IgD-negative memory B cell (primary cell): Measurements from ENCODE around the gene CCDC89. TPM values are rescaled to one million over a fixed set of nuclear protein-coding genes. Genes with fewer than 3 reads are reported as not detected.

Source experiments
- H3K27ac Mint-ChIP-seq, 3 donors: one replicate each; pipeline ENCODE4 v1.8.0; 2020 to 2022; ENCODE audit warnings: mild to moderate bottlenecking in 3 of 3, mixed read lengths in 3 of 3, moderate library complexity in 1 of 3
- H3K27me3 Mint-ChIP-seq: one replicate; pipeline ENCODE4 v1.8.0; 2021; ENCODE audit warnings: mixed read lengths
- H3K36me3 Mint-ChIP-seq: one replicate; pipeline ENCODE4 v1.8.0; 2020; ENCODE audit warnings: mild to moderate bottlenecking, mixed read lengths
- H3K4me1 Mint-ChIP-seq, 3 donors: one replicate each; pipeline ENCODE4 v1.8.0; 2020 to 2022; ENCODE audit warnings: mixed read lengths in 3 of 3, mild to moderate bottlenecking in 1 of 3
- H3K4me3 Mint-ChIP-seq, 4 donors: one replicate each; pipeline ENCODE4 v1.8.0; 2020 to 2022; ENCODE audit warnings: mild to moderate bottlenecking in 4 of 4, mixed read lengths in 4 of 4, moderate library complexity in 3 of 4
- H3K9me3 Mint-ChIP-seq, 3 donors: one replicate each; pipeline ENCODE4 v1.8.0; 2020 to 2021; ENCODE audit warnings: mixed read lengths in 3 of 3, mild to moderate bottlenecking in 1 of 3
- polyA plus RNA-seq: library from polyadenylated mRNA; unstranded; fragments of 300-500 nt; fragmentation: Illumina TruSeq; gene quantifications from one replicate; pipeline ENCODE4 v1.2.3, GENCODE V29; 2021

CCDC89 gene
- polyA plus RNA-seq, result not detected

DNA sequence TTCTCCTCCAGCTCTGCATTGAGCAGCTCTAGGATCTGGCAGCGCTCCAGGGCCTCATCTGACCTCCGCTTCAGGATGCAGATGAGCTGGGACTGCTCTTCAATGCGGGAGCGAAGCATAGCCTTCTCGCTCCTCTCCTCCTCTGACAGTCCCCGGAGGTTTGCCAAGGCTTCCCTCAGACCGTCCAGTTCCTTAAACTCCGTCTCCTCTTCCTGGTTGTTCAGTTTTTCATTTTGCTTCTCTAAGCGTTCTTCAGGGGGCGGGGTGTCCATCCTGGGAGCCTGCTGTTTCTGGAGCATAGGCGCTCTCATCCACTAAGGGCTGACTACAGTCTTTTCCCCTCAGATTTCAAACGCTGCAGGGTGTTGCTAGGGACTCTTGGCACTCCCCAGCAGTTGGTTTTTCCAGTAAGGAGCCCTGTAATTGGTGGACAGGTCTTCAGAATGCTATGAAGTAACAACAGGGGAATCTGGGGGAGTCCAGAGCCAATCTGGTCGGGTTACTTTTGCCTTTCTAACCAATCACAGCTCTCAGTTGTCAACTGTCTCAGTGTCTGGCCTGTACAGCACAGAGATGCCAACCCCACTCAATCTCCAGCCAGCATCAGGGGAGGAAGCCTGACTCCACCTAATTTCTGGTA lies at the start of gene CCDC89:
Gene CCDC89, minus strand, starts transcription at position 376 of the 640 bp plus-strand sequence. Its CDS starts 65 bp downstream, at position 311.
- peak within 1 kb of the TSS in 1 of 3 donors; percentile 52 for H3K27ac Mint-ChIP-seq
- peak within 1 kb of the TSS in 1 of 4 donors; percentile 54 for H3K4me3 Mint-ChIP-seq
- no peaks in the 10 kb centered on the region for H3K36me3 Mint-ChIP-seq
- no peaks in the 10 kb centered on the region for H3K9me3 Mint-ChIP-seq
- peaks cover 4 to 7% (median 7%) of the 10 kb centered on the region in 3 donors for H3K4me1 Mint-ChIP-seq
- H3K27me3 Mint-ChIP-seq, result peaks cover 12% of the 10 kb centered on the region

DNA sequence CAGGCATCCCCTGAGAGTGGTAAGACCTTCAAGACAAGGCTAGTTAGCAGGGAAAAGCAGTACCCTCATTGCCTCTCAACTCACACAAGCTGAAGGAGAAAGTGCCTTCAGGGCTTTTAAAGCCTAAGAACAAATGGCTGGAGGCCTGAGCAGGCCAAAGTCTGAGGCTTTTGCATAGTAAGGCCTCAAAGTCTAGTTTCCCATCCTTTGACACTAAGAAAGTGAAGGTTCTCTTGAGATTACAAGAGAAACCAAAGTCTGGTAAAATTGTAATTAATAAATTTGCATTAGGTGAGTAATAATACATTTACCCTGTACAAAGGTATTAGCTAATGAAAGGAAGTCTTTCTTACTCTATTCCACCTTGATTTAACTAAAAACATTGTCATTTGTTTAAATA lies 47.0 kb upstream of the CCDC89 start:
- H3K4me1 Mint-ChIP-seq, result no peaks in the 10 kb centered on the region
- no peaks in the 10 kb centered on the region for H3K9me3 Mint-ChIP-seq
- no peaks in the 10 kb centered on the region for H3K27me3 Mint-ChIP-seq
- no peak overlapping the region for H3K27ac Mint-ChIP-seq
- peaks cover 1% of the 10 kb centered on the region for H3K36me3 Mint-ChIP-seq
- H3K4me3 Mint-ChIP-seq, result no peak overlapping the region

DNA sequence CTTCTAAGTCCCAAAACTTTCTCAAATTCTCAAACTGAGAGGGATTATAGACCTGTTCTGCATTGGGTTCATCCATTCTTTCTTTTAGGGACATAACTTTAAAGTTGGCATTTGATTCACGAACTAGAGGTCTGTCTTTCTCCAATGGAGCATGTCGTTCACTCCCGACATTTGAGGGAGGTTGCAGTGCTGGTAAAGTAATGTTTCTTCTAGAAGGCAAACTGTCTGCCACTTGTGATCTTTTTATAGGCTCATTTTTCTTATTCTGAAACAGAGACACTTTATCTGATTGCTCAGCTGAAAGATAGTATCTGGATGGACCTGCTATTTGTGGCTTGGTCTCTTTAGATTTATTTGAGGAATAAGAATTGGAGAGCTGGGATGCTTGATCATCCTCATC lies 40.4 kb upstream of the CCDC89 start:
- H3K4me3 Mint-ChIP-seq, result no peak overlapping the region
- H3K27ac Mint-ChIP-seq, result no peak overlapping the region
- peaks cover 5% of the 10 kb centered on the region for H3K36me3 Mint-ChIP-seq
- H3K9me3 Mint-ChIP-seq, result no peaks in the 10 kb centered on the region
- no peaks in the 10 kb centered on the region for H3K4me1 Mint-ChIP-seq
- peaks cover 7% of the 10 kb centered on the region for H3K27me3 Mint-ChIP-seq

DNA sequence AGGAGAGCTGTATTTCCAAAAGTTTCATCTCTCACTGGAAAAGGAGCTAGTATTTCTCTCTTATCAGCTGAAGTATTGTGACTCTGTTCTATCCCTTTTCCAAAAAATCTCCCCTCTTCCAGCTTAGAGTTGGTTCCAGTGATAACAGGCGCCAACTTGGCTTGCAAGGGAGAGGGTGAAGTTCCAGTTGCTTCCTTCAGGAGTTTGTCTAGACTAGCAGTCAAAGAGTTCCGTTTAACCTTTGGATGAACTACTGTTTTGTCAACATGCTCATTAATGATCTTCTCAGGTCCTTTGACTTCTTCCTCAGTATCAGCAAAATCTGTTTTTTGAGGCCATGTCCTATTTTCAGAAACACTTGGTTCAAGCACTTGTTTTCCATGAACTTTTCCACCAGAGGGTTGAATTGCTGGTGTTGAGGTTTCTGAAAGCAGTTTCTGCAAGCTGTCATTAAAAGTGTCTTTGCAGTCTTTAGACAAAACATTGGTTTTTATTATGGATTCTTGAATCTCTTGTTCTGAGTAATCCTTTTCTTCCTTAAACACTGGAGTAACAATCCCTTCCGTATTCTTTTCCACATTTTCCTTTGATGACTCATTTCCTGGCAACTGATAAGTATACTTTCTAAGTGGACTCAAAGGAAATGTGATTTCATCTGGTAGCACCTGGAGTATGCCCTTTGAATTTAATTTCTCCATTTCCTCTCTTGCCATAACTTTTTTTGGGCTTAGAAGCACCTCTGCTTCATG lies 39.7 kb upstream of the CCDC89 start:
- no peak overlapping the region for H3K27ac Mint-ChIP-seq
- H3K4me3 Mint-ChIP-seq, result no peak overlapping the region
- no peaks in the 10 kb centered on the region for H3K9me3 Mint-ChIP-seq
- H3K36me3 Mint-ChIP-seq, result peaks cover 5% of the 10 kb centered on the region
- no peaks in the 10 kb centered on the region for H3K4me1 Mint-ChIP-seq
- peaks cover 7% of the 10 kb centered on the region for H3K27me3 Mint-ChIP-seq

DNA sequence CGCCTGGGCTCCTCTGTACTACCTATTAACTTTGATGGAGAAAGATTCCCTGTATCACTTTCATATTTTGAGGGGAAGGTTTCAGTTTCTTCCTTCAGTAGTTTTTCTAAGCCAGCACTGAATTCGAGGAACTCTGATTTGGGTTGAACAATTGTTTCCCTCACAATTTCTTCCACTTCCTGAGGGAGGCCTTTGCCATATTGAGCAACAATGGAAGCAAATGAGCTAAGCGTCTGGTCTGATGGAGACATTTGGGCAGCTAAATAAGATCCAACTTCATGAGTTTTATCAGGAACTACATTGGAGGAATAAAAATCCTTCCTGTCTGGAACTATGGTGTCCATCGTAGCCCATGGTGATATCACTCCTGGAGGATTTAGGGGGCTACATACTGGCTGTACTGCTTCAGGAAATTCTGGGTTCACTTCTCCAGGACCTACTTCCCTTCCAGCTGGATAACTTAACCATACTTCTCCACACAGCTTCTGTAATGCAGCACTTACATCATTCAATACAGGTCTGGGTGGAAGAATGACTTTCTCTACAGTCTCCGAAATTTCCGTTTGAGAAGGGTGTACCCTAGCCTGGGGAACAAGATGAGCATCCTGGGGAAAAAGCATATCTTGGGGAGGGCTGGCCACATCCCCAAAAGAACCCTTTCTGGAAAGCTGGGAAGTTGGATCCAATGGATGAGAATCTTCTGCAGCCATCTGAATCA lies 38.9 kb upstream of the CCDC89 start:
- Mint-ChIP-seq H3K4me1 (no peaks in the 10 kb centered on the region), H3K4me3 (no peak overlapping the region), H3K27me3 (peaks cover 7% of the 10 kb centered on the region), H3K36me3 (peaks cover 5% of the 10 kb centered on the region), H3K27ac (no peak overlapping the region), H3K9me3 (no peaks in the 10 kb centered on the region)

DNA sequence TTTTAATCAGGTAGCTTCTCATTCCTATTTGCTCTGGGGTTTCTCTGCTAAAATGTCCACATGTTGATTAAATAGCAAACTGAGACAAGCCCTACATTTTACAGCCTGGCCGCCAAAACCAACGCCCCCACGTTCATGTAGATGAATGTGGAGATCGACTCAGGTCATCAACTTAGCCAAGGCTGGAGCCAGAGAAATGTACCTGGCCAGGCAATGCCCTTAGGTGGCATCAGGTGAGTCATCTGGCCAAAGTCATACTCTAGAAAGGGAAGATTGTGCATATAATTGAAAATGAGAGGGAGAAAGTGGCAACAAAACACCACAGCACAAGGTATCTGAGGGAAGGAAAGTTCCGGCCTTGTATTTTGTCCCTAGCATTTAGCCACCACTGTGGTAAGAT lies 37.1 kb upstream of the CCDC89 start:
- peaks cover 8% of the 10 kb centered on the region for H3K27me3 Mint-ChIP-seq
- H3K27ac Mint-ChIP-seq, result no peak overlapping the region
- no peak overlapping the region for H3K4me3 Mint-ChIP-seq
- peaks cover 4% of the 10 kb centered on the region for H3K36me3 Mint-ChIP-seq
- no peaks in the 10 kb centered on the region for H3K9me3 Mint-ChIP-seq
- peaks cover 0 to 1% (median 0%) of the 10 kb centered on the region in 3 donors for H3K4me1 Mint-ChIP-seq

DNA sequence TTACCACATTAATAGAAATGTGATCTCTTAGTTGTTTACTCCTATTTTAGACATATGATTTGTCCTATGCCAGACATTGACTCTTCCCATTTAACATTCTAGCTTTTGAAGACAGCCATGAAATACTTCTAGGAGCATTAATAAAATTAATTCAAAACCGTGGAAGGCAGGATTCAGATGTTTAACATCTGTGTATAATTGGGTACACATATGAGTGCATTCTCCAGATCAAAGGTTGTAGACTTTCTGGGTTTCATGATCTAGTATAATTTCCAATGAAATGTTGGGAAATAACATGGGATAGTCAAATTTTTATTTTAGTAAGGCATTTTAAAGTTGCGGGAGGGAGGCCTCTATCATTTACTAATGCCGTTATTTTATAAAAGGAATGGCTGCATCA lies 35.2 kb upstream of the CCDC89 start:
- H3K4me3 Mint-ChIP-seq, result no peak overlapping the region
- no peaks in the 10 kb centered on the region for H3K9me3 Mint-ChIP-seq
- H3K4me1 Mint-ChIP-seq, result peaks cover 0 to 1% (median 0%) of the 10 kb centered on the region in 3 donors
- peaks cover 7% of the 10 kb centered on the region for H3K27me3 Mint-ChIP-seq
- H3K27ac Mint-ChIP-seq, result no peak overlapping the region
- peaks cover 2% of the 10 kb centered on the region for H3K36me3 Mint-ChIP-seq

DNA sequence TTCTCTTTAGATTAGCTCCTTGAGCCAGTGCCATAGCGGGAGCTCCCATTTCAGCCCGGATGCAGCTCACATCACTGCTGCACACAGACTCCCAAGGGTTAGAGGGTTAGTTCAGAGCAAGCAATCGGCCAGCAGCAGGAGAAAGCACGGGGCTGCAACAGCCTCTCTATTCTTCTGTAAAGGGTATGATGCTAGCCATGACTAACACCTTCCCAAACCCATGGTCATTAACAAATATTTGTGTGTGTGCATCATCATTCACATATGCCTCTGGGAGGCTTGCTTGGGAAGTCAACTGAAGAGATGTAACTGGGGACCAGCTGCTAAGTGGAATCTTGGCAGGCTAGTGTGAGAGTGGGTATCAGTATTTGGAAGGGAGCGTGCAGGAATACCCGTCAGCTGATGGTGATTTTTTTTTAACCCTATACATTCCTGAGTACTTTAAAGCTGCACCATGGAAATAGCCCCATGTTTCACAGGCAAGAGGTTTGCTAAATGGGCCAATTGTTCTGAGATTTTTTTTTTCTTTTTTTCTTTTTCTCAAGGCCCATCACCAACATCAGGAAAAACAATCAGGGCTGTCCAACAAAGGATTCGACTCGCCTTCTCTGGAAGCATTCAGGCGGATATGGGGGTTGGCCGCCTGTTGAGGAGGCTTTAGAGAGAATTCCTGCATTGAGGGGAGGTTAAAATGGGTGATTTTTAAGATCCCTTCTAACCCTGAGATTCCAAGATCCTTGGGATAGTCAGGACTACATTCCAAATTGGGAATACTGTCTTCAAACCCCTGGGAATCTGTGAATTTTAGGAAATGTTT lies 33.2 kb upstream of the CCDC89 start:
- Mint-ChIP-seq H3K4me1 (peaks cover 0 to 1% (median 0%) of the 10 kb centered on the region in 3 donors), H3K9me3 (no peaks in the 10 kb centered on the region), H3K27me3 (peaks cover 2% of the 10 kb centered on the region), H3K36me3 (no peaks in the 10 kb centered on the region), H3K27ac (no peak overlapping the region), H3K4me3 (no peak overlapping the region)

DNA sequence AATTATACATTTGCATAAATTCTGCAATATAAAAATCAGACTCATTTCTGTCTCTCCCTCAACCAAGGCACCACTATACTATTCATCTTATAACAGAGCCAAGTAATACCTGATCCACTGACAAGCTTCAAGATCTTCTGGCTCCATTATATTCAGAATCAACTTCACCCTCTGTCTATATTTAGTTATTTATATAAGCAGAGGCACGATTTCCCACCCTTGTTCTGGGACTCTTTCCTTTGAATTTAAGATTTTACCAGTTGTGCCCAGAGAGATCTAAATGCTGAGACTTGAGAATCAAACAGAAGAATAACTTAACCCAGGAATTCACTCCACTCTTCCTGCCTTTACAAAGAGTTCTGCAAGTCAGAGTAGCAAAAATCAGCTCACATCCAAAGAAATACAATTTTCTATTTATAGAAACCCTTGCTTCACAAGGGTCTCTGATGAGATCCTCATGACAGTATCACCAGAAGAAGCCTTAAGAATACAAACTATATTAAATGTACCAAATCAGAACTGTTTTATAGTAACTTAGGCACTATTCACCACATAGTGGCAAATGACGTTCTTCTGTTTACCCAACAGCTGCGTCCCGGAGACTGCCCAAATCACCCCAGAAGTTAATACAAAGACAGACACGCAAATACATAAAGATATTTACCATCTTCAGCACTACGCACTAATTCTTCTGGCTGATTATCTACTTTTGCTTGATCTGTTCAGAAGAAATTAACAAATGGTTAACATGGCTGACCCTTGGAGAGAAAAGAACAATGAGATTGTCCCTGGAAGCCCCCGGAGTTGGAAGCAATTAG lies 32.3 kb upstream of the CCDC89 start:
- peaks cover 0 to 1% (median 0%) of the 10 kb centered on the region in 3 donors for H3K4me1 Mint-ChIP-seq
- peaks cover 2% of the 10 kb centered on the region for H3K27me3 Mint-ChIP-seq
- H3K9me3 Mint-ChIP-seq, result no peaks in the 10 kb centered on the region
- no peaks in the 10 kb centered on the region for H3K36me3 Mint-ChIP-seq
- no peak overlapping the region for H3K4me3 Mint-ChIP-seq
- H3K27ac Mint-ChIP-seq, result no peak overlapping the region

DNA sequence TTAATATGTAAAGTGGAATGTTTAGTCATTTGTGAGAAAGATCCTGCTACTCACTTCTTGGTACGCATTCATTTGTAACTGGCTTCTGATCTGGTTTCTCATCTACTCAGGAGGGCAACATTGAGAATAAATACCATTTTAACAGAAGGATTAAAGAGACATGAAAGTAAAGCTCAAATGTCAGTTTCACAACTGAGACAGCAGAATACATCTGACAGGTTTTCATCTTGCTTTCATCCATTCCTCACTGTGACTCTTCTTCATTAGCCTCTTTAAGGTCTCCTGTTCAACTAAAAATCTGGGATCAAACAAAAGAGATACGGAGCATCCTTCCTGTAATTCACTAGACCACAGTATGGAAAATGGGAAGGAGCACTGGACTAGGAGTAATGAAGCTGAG lies 31.4 kb upstream of the CCDC89 start:
- Mint-ChIP-seq H3K4me3 (no peak overlapping the region), H3K36me3 (no peaks in the 10 kb centered on the region), H3K4me1 (peaks cover 0 to 1% (median 0%) of the 10 kb centered on the region in 3 donors), H3K9me3 (no peaks in the 10 kb centered on the region), H3K27me3 (peaks cover 2% of the 10 kb centered on the region), H3K27ac (no peak overlapping the region)

DNA sequence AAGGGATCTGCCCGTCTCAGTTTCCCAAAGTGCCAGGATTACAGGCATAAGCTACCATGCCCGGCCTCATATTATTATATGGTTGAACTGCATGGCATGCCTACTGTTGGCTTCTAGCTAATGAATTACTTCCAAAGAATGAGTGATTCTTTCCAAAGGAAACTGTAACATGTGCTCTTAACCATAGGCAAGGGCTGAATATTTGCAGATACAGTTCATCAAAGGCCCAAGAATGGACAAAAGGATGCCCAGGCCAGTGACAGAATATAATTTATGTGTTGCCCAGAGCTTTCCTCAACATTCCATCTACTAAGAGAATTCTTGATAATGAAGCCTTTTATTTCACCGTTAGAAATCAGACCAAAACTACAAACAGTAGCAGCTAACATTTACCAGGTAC lies 27.0 kb upstream of the CCDC89 start:
- Mint-ChIP-seq H3K27me3 (peaks cover 4% of the 10 kb centered on the region), H3K27ac (no peak overlapping the region), H3K4me3 (no peak overlapping the region), H3K9me3 (no peaks in the 10 kb centered on the region), H3K36me3 (no peaks in the 10 kb centered on the region), H3K4me1 (no peaks in the 10 kb centered on the region)

DNA sequence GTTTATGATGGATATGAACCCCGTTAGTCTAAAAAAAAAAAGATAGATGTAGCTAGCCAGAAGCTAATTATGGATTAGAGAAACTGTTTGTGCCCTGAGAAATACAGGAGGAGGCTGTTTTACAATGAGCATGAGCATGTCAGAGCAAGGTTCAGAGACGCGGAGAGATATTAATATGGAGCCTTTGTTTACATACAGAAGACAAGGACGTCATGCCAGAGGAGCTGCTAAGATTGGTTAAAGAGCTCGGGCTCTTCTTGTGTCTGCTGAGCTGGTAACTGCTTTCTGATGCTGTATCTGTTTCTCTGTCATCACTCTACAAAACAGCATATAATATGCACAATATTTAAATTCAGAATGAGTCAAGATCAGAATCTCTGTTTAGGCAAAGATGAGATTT lies 24.9 kb upstream of the CCDC89 start:
- Mint-ChIP-seq H3K4me3 (no peak overlapping the region), H3K4me1 (no peaks in the 10 kb centered on the region), H3K27me3 (peaks cover 4% of the 10 kb centered on the region), H3K9me3 (no peaks in the 10 kb centered on the region), H3K27ac (no peak overlapping the region), H3K36me3 (no peaks in the 10 kb centered on the region)

DNA sequence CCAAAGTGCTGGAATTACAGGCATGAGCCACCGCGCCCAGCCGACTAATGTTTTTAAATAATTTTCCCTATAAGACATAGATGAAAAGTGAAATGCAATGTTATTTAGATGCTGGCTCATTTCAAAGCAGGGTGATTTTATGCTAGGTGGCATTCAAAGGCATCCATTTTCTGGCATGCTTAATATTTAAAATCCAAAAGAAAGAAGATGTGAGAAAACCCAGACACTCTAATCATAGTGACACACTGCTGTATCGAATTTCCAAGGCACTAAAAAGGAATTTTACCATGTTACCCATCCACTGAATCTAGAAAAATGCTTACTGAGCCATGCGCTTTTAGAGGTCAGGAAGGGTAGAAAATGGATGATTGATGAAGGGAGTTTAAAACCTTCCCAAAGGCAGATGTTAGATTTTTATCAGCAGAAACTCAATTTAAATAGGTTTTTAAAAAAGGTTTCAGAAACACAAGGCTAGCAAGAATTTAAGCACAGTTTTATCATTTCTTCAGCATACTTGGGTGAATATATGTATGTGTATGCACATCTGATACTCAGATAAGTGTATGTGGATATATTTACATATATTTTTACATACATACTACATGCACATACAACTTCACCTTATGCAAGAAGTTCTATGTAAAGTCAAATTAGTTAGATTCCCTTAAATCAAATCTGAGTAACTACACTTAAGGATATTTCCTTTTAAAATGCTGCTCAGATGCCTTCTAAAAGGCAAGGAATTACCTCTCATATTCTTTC lies 24.1 kb upstream of the CCDC89 start:
- Mint-ChIP-seq H3K4me3 (no peak overlapping the region), H3K27ac (no peak overlapping the region), H3K9me3 (no peaks in the 10 kb centered on the region), H3K4me1 (no peaks in the 10 kb centered on the region), H3K36me3 (no peaks in the 10 kb centered on the region), H3K27me3 (peaks cover 3% of the 10 kb centered on the region)

DNA sequence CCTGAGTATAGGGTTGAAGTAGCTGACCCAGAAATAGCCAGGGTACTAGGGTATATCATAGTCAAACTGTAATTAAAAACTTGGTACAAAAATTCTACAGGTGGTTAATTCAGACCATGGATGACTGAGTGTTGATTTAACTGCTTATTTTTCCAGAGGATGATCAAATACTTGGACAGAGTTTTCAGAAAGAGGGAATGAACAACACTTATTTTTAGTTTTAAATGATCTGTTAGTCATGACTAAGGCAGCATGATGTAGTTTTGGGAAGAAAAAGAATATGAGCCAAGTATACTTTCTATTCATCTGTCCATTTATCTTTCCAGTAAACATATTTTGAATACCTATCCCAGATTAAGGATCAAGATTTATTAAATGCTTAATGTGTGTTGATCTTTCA lies 19.8 kb upstream of the CCDC89 start:
- no peaks in the 10 kb centered on the region for H3K9me3 Mint-ChIP-seq
- H3K4me3 Mint-ChIP-seq, result no peak overlapping the region
- no peaks in the 10 kb centered on the region for H3K36me3 Mint-ChIP-seq
- H3K4me1 Mint-ChIP-seq, result no peaks in the 10 kb centered on the region
- H3K27me3 Mint-ChIP-seq, result peaks cover 3% of the 10 kb centered on the region
- no peak overlapping the region for H3K27ac Mint-ChIP-seq
